Stimulated activated CD8-positive, alpha-beta memory T cell treated with anti-CD3 and anti-CD28 coated beads, Interleukin-12 subunit alpha, Interleukin-12 subunit beta, amount 100 ng/mL, for 1 hour (primary cell): Measurements from ENCODE around the gene MFAP4.
"Not testable (repeated sequence)": the region's sequence is repeated elsewhere in the genome, so short reads cannot be mapped to it uniquely, and the experiment has no call there.

Source experiments
- DNase-seq: peaks from one replicate; pipeline ENCODE4 v3.0.0-alpha.2; 2020; ENCODE audit warnings: low read depth

The MFAP4 gene

GRCh38 chr17:19370493-19370960, 16.5 kb downstream of the MFAP4 start:
- no peak for DNase-seq

DNA sequence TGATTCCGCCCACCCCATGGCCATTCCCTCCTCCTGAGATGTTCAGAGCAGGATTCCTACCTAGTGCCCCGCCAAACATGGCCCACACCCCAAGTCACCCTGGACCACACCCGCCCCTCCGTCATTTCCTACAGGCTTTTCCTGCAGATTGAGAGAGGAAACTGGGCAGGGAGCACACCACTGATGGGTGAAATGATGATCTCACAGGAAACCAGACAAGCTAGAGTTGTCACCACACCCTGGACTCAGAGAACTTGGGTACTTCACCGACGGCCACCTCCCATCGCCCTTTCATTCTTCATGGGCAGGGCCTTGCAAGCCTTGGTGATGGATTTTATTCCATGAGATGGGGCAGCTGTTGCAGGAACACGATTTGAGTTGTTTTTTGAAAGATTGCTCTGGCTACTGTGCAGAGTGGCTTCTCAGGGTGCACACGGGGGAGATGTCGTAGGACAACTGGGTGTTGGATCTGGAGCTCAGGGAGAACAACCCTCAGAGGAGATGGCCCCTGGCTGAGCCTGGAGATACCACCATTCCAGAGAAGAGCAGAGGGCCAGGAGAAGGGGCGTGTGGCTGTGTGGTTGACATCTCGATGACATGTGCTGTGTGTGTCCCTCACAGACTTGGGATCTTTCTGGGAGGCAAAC, 17.0 kb downstream of the MFAP4 start:
- DNase-seq = no peak

DNA sequence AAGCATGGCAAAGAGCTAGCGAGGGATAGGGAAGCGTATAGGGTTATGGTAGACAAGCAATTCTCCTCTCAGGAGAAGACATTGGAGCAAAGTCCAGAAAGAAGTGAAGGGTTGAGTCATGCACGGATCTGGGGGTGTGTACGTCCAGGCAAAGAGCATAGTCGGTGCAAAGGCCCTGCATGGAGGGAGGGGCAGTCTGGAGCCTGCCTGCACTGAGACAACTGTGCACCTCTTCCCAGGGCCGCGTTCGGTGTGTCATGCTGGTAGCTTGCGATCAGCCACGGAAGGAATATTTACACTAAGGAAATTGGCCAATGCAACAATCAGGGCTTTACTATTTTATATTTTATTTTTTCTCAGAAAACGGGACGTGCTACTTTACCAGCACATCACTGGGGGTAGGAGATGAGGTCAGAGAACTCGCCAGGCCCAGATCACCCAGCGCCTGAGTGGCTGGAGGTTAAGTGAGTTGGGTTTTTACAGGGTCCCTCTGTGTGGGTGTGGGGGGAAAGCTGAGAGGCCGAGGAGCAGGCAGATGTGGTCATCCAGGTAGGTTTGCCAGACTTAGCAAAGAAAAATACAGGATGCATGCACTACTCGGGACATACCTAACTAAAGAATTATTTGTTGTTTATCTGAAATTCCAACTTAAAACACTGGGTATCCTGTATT, 17.7 kb downstream of the MFAP4 start:
- DNase-seq = no peak

DNA sequence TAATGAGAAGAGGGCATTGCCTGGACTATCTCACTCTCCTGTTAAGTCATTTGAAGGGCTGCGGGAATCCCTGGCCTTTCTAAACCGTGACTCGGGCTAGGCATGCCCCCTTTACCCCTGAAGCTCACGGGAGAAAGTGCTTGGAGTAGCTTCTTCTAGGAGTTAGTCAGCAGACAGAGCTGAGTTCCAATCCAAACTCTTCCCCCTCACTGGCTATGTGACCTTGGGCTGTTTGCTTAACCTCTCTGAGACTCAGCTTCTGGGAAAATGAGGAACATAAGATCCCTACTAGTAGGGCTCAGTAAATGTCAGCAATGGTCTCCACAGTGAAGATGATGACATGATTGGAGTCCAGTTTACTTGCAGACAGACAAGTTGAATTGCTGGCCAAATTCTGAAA, 18.8 kb downstream of the MFAP4 start:
- DNase-seq = no peak

- DNase-seq = no peak
Measured at GRCh38 chr17:19366637-19366972, 20.4 kb downstream of the MFAP4 start.

DNA sequence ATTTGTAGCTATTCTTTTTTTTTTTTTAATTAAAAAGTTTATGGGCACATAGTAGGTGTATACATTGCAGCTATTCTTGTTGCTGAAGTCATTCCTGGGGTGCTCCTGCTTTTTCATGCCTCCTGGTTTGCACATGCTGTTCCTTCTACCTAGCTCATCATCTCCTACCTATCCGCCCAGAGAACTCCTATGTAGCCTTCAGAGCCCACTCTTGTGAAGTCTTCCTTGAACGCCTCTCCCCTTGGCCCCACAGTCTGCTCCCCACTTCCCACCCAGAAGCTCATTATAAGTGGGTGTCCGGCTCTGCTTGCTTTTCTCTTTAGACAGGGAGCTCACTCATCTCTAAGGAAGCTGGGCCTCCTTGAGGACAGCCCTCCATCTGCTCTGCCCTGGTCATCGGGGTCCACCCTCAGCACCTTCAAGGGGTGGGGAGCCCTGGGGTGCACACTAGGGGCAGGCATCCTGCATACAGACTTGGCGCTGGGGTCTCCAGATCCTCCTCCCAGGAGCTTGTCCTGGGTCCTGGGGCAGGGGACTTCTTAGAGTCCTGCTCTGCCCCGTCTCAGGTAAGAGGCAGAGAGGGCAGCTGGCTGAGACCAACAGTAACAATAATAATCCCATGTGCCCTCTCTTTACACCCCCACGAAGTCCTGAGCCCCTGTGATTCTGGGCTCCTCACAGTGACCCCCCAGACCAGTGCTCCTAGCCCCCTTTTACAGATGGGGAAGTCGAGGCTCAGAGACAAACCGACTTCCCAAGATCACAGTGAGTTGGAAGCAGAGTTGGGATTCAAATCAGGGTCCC, 21.0 kb downstream of the MFAP4 start:
- no peak for DNase-seq

DNA sequence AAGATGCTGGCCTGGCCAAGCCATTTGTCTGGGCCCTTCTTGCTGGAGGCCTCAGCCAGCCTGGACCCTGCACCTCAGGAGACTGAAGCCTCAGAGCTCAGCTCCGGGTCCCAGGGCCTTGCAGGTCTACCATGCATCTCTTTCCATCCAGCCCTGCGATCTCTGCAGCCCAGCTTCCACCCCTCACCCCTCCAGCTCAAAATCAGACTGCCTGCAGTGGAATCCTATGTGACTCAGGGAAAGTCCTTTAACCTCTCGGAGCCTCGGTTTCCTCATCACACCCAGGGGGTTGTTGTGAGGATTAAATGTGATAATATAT, 21.5 kb downstream of the MFAP4 start:
- no peak for DNase-seq

GRCh38 chr17:19364699-19365498, 22.1 kb downstream of the MFAP4 start:
- DNase-seq = no peak

DNA sequence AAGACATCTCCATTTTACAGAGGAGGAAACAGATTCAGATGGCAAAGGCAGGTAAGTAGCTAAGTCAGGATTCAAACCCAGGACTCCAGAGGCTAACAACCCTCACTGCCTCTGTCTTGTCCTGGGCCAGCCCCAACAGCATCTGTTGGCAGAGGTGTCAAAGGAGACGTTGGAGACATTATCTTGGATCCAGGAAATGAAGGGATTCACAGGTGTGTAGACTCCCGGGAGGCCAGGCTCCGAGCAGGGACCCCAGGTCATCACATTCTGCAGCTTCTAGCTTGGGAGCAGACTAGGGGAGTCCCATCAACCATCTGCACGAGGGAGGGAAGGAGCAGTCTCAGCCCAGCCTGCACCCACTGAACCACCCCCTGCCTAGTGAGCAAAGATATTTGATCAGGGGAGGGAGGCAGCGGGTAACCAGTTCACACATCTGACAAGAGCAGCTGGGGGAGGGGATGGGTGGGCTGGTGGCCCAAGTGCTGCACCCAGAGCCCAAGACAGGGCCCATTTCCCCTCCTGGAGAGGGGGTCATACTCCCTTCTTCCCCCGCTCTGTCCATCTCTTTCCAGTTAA, 23.4 kb downstream of the MFAP4 start:
- no peak for DNase-seq

GRCh38 chr17:19363114-19363438, 23.9 kb downstream of the MFAP4 start:
- DNase-seq = no peak

GRCh38 chr17:19362277-19363113, 24.5 kb downstream of the MFAP4 start, which contains the start of gene B9D1:
B9D1 (minus strand) TSS chr17:19362723; CDS start chr17:19362569, 154 bp downstream.
- DNase-seq = peak; percentile 91

GRCh38 chr17:19361944-19362276, 25.1 kb downstream of the MFAP4 start:
- no peak for DNase-seq

GRCh38 chr17:19361326-19361725, 25.7 kb downstream of the MFAP4 start:
- DNase-seq = no peak

GRCh38 chr17:19360772-19361171, 26.2 kb downstream of the MFAP4 start:
- DNase-seq = no peak

- no peak for DNase-seq
Measured at GRCh38 chr17:19359856-19360255, 27.1 kb downstream of the MFAP4 start.

DNA sequence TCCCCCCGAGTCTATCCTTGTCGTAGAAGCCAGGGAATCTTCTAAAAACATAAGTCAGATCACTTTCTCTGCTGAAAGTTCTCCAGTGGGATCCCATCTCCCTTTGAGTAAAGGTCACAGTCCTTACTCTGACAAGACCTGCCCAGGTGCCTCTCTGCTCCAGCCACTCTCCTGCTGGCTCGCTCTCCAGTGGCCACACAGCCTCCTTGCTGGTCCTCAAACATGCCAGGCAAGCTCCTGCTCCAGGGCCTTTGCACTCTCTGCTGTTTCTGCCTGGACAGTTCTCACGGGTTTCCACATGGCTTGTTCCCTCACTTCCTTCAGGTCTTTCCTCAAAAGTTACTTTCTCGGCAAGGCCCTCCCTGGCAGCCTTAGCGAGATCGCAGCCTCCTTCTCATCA, 27.8 kb downstream of the MFAP4 start:
- DNase-seq = no peak

GRCh38 chr17:19357761-19358160, 29.2 kb downstream of the MFAP4 start:
- DNase-seq = no peak

DNA sequence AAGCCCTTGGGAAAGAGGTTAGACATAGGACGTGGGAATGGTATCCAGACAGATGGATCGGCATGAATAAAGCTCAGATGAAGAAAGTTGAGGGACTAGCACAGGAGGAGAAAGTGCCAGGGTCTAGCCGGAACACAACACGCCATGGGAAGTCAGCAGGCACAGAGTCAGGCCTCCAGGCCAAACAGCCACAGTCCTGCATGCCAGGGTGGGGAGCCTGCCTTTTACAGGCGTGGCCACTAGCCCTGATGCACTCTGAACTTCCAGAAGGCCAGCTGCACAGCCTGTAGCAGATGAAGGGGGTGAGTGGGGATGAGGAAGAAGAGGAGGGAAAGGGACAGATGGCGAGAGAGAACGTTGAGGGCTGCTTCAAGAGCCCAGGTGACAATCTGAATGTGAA, 29.6 kb downstream of the MFAP4 start:
- no peak for DNase-seq

DNA sequence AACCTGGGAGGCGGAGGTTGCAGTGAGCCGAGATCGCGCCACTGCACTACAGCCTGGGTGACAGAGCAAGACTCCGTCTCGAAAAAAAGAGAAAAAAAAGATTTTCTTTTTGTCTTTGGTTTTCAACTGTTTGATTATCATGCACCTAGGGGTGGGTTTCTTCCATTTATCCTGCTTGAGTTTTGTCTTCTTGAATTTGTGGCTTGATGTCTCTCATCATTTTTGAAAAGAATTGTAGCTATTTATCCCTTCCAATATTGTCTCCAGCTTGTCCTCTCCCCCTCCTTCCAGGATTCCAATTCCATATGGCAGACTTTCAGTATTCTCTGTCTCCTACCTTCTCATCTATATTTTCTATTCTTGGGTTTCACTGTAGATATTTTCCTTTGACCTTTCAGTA, 32.2 kb downstream of the MFAP4 start:
- DNase-seq = no peak

DNA sequence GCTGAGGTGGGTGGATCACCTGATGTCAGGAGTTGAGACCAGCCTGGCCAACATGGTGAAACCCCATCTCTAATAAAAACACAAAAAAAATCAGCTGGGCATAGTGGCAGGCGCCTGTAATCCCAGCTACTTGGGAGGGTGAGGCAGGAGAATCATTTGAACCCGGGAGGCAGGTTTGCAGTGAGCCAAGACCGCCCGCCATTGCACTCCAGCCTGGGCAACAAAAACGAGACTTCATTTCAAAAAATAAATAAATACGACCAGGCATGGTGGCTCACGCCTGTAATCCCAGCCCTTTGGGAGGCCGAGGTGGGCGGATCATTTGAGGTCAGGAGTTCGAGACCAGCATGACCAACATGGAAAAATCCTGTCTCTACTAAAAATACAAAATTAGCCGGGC, 33.6 kb downstream of the MFAP4 start:
- DNase-seq = not testable (repeated sequence)

DNA sequence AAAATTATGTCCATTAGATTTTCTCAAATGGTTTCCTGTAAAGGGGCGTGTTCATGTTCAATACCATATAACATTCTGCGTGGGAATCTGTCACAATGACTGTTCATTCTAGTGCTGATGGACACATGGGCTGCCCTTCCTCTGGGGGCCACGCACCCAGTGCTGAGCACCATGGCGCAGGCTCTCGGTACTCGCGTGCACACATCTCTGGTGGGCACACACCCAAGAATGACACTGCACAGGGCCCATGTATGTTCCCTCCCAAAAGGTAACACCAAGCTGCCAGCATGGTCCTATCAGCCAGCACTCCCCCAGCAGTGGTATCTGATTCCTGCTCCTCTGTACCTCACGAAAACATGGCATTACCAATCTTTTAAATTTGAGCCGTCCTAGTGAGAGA, 38.2 kb downstream of the MFAP4 start:
- DNase-seq = no peak
